ENCODE measurements around the gene NPBWR2.
"Not testable (repeated sequence)": the region's sequence is repeated elsewhere in the genome, so short reads cannot be mapped to it uniquely, and the experiment has no call there.

DNA sequence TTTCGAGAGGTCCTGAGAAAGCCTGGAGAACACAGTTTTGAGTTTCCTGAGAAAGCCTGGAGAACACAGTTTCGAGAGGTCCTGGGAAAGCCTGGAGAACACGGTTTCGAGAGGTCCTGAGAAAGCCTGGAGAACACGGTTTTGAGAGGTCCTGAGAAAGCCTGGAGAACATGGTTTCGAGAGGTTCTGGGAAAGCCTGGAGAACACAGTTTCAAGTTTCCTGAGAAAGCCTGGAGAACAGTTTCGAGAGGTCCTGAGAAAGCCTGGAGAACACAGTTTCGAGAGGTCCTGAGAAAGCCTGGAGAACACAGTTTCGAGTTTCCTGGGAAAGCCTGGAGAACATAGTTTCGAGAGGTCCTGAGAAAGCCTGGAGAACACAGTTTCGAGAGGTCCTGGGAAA, 16.2 kb upstream of the NPBWR2 start:
- TF ChIP-seq, protein P1, sequence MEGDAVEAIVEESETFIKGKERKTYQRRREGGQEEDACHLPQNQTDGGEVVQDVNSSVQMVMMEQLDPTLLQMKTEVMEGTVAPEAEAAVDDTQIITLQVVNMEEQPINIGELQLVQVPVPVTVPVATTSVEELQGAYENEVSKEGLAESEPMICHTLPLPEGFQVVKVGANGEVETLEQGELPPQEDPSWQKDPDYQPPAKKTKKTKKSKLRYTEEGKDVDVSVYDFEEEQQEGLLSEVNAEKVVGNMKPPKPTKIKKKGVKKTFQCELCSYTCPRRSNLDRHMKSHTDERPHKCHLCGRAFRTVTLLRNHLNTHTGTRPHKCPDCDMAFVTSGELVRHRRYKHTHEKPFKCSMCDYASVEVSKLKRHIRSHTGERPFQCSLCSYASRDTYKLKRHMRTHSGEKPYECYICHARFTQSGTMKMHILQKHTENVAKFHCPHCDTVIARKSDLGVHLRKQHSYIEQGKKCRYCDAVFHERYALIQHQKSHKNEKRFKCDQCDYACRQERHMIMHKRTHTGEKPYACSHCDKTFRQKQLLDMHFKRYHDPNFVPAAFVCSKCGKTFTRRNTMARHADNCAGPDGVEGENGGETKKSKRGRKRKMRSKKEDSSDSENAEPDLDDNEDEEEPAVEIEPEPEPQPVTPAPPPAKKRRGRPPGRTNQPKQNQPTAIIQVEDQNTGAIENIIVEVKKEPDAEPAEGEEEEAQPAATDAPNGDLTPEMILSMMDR (IDR thresholded peaks at IDR 0.05; ENCODE audit: insufficient read depth, low read length) = not testable (repeated sequence)
- TF ChIP-seq POLR2AphosphoS5 (IDR thresholded peaks at IDR 0.05; ENCODE audit: low read depth) = not testable (repeated sequence)
- TF ChIP-seq, protein P2, sequence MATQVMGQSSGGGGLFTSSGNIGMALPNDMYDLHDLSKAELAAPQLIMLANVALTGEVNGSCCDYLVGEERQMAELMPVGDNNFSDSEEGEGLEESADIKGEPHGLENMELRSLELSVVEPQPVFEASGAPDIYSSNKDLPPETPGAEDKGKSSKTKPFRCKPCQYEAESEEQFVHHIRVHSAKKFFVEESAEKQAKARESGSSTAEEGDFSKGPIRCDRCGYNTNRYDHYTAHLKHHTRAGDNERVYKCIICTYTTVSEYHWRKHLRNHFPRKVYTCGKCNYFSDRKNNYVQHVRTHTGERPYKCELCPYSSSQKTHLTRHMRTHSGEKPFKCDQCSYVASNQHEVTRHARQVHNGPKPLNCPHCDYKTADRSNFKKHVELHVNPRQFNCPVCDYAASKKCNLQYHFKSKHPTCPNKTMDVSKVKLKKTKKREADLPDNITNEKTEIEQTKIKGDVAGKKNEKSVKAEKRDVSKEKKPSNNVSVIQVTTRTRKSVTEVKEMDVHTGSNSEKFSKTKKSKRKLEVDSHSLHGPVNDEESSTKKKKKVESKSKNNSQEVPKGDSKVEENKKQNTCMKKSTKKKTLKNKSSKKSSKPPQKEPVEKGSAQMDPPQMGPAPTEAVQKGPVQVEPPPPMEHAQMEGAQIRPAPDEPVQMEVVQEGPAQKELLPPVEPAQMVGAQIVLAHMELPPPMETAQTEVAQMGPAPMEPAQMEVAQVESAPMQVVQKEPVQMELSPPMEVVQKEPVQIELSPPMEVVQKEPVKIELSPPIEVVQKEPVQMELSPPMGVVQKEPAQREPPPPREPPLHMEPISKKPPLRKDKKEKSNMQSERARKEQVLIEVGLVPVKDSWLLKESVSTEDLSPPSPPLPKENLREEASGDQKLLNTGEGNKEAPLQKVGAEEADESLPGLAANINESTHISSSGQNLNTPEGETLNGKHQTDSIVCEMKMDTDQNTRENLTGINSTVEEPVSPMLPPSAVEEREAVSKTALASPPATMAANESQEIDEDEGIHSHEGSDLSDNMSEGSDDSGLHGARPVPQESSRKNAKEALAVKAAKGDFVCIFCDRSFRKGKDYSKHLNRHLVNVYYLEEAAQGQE (IDR thresholded peaks at IDR 0.05; ENCODE audit: insufficient replicate concordance, low read depth) = not testable (repeated sequence)

Measured in HL-60 (cell line).